ENCODE results near the gene LUZP2. TPM values are rescaled to one million over a fixed set of nuclear protein-coding genes. Genes with fewer than 3 reads are reported as not detected.

Gene LUZP2
- total and polyA plus RNA-seq, 2 of the 8 experiments (the other 6 are each of a cell fraction or from before 2014, with no cell fraction given), result 0.79 to 1.5 TPM

DNA sequence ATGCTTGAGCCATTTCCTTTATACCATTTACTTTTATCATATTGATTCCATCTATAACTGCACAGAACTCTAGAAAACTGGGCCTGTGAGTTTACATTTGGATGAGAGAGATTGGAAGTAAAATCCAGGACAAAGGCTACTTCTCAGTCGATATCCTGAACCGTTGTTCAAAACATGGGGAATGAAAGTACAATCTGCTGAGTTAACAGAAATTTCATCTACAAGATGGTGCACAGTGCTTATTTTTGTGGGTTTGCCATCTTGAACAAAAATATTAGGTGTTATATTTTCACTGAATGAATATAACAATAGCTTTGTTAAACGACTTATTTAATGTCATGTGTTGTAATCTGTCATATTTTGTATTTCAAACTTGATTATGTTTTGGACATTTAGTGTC lies 622.6 kb downstream of the LUZP2 start (continued):
- TF ChIP-seq GTF2F1 (IDR thresholded peaks at IDR 0.05; ENCODE audit: borderline replicate concordance, low read depth, low read length) (no peak), SP2 (IDR thresholded peaks at IDR 0.05; ENCODE audit: low read length) (no peak), SIRT6 (IDR thresholded peaks at IDR 0.05; ENCODE audit: low read length) (no peak), KDM5A (IDR thresholded peaks at IDR 0.05; ENCODE audit: low read length) (no peak), BCL11A (IDR thresholded peaks at IDR 0.05; ENCODE audit: low read depth in 2 of 2, low read length in 2 of 2) (no peak), CHD1 (IDR thresholded peaks at IDR 0.05; ENCODE audit: low read depth, low read length) (no peak), TAF1 (IDR thresholded peaks at IDR 0.05; ENCODE audit: low read depth, low read length) (no peak), MAFK (IDR thresholded peaks at IDR 0.05; ENCODE audit: low read depth, low read length) (no peak)
- TF ChIP-seq, protein P1, sequence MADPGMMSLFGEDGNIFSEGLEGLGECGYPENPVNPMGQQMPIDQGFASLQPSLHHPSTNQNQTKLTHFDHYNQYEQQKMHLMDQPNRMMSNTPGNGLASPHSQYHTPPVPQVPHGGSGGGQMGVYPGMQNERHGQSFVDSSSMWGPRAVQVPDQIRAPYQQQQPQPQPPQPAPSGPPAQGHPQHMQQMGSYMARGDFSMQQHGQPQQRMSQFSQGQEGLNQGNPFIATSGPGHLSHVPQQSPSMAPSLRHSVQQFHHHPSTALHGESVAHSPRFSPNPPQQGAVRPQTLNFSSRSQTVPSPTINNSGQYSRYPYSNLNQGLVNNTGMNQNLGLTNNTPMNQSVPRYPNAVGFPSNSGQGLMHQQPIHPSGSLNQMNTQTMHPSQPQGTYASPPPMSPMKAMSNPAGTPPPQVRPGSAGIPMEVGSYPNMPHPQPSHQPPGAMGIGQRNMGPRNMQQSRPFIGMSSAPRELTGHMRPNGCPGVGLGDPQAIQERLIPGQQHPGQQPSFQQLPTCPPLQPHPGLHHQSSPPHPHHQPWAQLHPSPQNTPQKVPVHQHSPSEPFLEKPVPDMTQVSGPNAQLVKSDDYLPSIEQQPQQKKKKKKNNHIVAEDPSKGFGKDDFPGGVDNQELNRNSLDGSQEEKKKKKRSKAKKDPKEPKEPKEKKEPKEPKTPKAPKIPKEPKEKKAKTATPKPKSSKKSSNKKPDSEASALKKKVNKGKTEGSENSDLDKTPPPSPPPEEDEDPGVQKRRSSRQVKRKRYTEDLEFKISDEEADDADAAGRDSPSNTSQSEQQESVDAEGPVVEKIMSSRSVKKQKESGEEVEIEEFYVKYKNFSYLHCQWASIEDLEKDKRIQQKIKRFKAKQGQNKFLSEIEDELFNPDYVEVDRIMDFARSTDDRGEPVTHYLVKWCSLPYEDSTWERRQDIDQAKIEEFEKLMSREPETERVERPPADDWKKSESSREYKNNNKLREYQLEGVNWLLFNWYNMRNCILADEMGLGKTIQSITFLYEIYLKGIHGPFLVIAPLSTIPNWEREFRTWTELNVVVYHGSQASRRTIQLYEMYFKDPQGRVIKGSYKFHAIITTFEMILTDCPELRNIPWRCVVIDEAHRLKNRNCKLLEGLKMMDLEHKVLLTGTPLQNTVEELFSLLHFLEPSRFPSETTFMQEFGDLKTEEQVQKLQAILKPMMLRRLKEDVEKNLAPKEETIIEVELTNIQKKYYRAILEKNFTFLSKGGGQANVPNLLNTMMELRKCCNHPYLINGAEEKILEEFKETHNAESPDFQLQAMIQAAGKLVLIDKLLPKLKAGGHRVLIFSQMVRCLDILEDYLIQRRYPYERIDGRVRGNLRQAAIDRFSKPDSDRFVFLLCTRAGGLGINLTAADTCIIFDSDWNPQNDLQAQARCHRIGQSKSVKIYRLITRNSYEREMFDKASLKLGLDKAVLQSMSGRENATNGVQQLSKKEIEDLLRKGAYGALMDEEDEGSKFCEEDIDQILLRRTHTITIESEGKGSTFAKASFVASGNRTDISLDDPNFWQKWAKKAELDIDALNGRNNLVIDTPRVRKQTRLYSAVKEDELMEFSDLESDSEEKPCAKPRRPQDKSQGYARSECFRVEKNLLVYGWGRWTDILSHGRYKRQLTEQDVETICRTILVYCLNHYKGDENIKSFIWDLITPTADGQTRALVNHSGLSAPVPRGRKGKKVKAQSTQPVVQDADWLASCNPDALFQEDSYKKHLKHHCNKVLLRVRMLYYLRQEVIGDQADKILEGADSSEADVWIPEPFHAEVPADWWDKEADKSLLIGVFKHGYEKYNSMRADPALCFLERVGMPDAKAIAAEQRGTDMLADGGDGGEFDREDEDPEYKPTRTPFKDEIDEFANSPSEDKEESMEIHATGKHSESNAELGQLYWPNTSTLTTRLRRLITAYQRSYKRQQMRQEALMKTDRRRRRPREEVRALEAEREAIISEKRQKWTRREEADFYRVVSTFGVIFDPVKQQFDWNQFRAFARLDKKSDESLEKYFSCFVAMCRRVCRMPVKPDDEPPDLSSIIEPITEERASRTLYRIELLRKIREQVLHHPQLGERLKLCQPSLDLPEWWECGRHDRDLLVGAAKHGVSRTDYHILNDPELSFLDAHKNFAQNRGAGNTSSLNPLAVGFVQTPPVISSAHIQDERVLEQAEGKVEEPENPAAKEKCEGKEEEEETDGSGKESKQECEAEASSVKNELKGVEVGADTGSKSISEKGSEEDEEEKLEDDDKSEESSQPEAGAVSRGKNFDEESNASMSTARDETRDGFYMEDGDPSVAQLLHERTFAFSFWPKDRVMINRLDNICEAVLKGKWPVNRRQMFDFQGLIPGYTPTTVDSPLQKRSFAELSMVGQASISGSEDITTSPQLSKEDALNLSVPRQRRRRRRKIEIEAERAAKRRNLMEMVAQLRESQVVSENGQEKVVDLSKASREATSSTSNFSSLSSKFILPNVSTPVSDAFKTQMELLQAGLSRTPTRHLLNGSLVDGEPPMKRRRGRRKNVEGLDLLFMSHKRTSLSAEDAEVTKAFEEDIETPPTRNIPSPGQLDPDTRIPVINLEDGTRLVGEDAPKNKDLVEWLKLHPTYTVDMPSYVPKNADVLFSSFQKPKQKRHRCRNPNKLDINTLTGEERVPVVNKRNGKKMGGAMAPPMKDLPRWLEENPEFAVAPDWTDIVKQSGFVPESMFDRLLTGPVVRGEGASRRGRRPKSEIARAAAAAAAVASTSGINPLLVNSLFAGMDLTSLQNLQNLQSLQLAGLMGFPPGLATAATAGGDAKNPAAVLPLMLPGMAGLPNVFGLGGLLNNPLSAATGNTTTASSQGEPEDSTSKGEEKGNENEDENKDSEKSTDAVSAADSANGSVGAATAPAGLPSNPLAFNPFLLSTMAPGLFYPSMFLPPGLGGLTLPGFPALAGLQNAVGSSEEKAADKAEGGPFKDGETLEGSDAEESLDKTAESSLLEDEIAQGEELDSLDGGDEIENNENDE (IDR thresholded peaks at IDR 0.05; ENCODE audit: insufficient replicate concordance, low read length), result no peak

All from H1 (cell line).